HEK293 (cell line): ENCODE data around the gene AEBP1.
A peak's percentile ranks its signal among the peaks of the same experiment; 100 is the strongest.

ENCODE experiments used
- CTCF ChIA-PET: fragments of 350-600 bp; formaldehyde crosslinking; extraction: SDS; loops from one replicate; lab custom pipeline; 2021; ENCODE audit warnings: antibody characterized with exemption; lab: Yijun Ruan, JAX
- POLR2A ChIA-PET: fragments of 300-600 bp; formaldehyde crosslinking; extraction: SDS; loops from one replicate; lab custom pipeline; 2020; ENCODE audit warnings: antibody characterized with exemption, inconsistent platforms; lab: Yijun Ruan, JAX
- H3K27ac ChIP-seq: fragments of 200-500 bp; sonication (Bioruptor generic); 2 replicates; pipeline ENCODE4 v1.5.1; 2014; ENCODE audit warnings: low read depth, low read length, control low read depth, inconsistent platforms; ENCODE audit errors: extremely low read depth
- H3K36me3 ChIP-seq, 2 experiments: fragments of 200-500 bp in 1 of 2; sonication (Bioruptor generic) in 1 of 2; 1 replicate in 1 of 2; 2 replicates in 1 of 2; pipeline ENCODE4 v1.5.1; 2014 to 2017; ENCODE audit warnings: inconsistent platforms in 2 of 2, low read length in 2 of 2; ENCODE audit not compliant: control insufficient read depth in 2 of 2, insufficient read depth in 1 of 2
- H3K4me1 ChIP-seq: fragments of 200-500 bp; sonication (Bioruptor generic); 2 replicates; pipeline ENCODE4 v1.5.1; 2014; ENCODE audit warnings: mild to moderate bottlenecking, low read length, inconsistent platforms; ENCODE audit not compliant: control insufficient read depth, insufficient read depth
- H3K4me3 ChIP-seq: 2 replicates; pipeline ENCODE4 v1.5.1; 2011; ENCODE audit warnings: low read depth, mild to moderate bottlenecking, control low read depth, low read length, moderate library complexity
- H3K9me3 ChIP-seq: fragments of 200-500 bp; sonication (Bioruptor generic); 2 replicates; pipeline ENCODE4 v1.5.1; 2014; ENCODE audit warnings: low read depth, low read length, inconsistent platforms; ENCODE audit not compliant: control insufficient read depth, insufficient read depth
- CTCF ChIP-seq: fragments of 450-650 bp; formaldehyde crosslinking; IDR thresholded peaks from 2 replicates; pipeline ENCODE4 v1.5.1; 2016; ENCODE audit warnings: missing biosample characterization, missing genetic modification characterization
- PRDM10 ChIP-seq: fragments of 450-650 bp; formaldehyde crosslinking; IDR thresholded peaks from 2 replicates; pipeline ENCODE4 v1.5.1; 2016; ENCODE audit warnings: missing biosample characterization, missing genetic modification characterization
- SCRT2 ChIP-seq: fragments of 450-650 bp; formaldehyde crosslinking; IDR thresholded peaks from 2 replicates; pipeline ENCODE4 v1.5.1; 2016; ENCODE audit warnings: missing biosample characterization, missing genetic modification characterization
- TCF7L2 ChIP-seq: IDR thresholded peaks from 2 replicates; pipeline ENCODE4 v1.6.1; 2011; ENCODE audit warnings: low read depth, mild to moderate bottlenecking, inconsistent platforms, low read length, moderate library complexity, borderline replicate concordance
- TRIM28 ChIP-seq: IDR thresholded peaks from 2 replicates; pipeline ENCODE4 v1.6.1; 2011; ENCODE audit warnings: low read length, control low read depth, borderline replicate concordance
- ZIC2 ChIP-seq: fragments of 450-650 bp; formaldehyde crosslinking; IDR thresholded peaks from 2 replicates; pipeline ENCODE4 v1.5.1; 2016; ENCODE audit warnings: missing biosample characterization, missing genetic modification characterization
- ZNF670 ChIP-seq: fragments of 450-650 bp; formaldehyde crosslinking; IDR thresholded peaks from 2 replicates; pipeline ENCODE4 v1.5.1; 2016; ENCODE audit warnings: missing biosample characterization, missing genetic modification characterization, low read depth

The AEBP1 gene

GRCh38 chr7:44107116-44107960 is 3.2 kb downstream of the AEBP1 start (continued):
- TF ChIP-seq CTCF, result no peak

- ChIA-PET POLR2A (no interaction called here), CTCF (interaction anchor here (1.8 kb wide), 1 partner anchor 90 kb away, joined by 6 read pairs; no protein-coding TSS in a partner anchor)
- TF ChIP-seq ZIC2 (tag by site-specific recombination) (peak; percentile 44), TRIM28 (no peak), SCRT2 (tag by site-specific recombination) (no peak), ZNF670 (tag by site-specific recombination) (no peak)
- Histone ChIP-seq H3K27ac (no peak overlapping the region), H3K9me3 (no peaks in the 10 kb centered on the region), H3K36me3 (no peaks in the 10 kb centered on the region), H3K4me3 (no peak overlapping the region), H3K4me1 (no peaks in the 10 kb centered on the region)
Measured at GRCh38 chr7:44107961-44108767, 4.0 kb downstream of the AEBP1 start.

GRCh38 chr7:44108768-44109750 is 4.9 kb downstream of the AEBP1 start:
- Histone ChIP-seq H3K36me3 (peaks cover 0 to under 1% of the 10 kb centered on the region in 2 experiments; a peak in 1 of 3 replicates), H3K4me1 (no peaks in the 10 kb centered on the region), H3K4me3 (no peak overlapping the region), H3K9me3 (no peaks in the 10 kb centered on the region), H3K27ac (no peak overlapping the region)
- 0 out of 2 replicates have a peak, but pooled peaks have one; percentile 11 for TF ChIP-seq CTCF
- TF ChIP-seq TCF7L2, result no peak
- no peak for TF ChIP-seq PRDM10 (tag by site-specific recombination)
- CTCF ChIA-PET, result interaction anchor here (1.1 to 1.8 kb wide), 2 partner anchors 10 to 89 kb away, joined by 6 read pairs; no protein-coding TSS in a partner anchor
- POLR2A ChIA-PET, result no interaction called here
